IPS-11a (cell line): ENCODE data around the gene CCL21.

Experiments
- H3K4me3 ChIP-seq: one replicate; pipeline ENCODE4 v1.5.1; 2013; ENCODE audit warnings: low read depth, low read length, control low read depth

Gene CCL21

GRCh38 chr9:34675048-34675714, 34.8 kb downstream of the CCL21 start:
- H3K4me3 ChIP-seq = no peak overlapping the region

- H3K4me3 ChIP-seq = no peak overlapping the region
Measured at GRCh38 chr9:34674440-34674839, 35.5 kb downstream of the CCL21 start.

GRCh38 chr9:34671307-34671706, 38.6 kb downstream of the CCL21 start:
- H3K4me3 ChIP-seq = no peak overlapping the region

- no peak overlapping the region for H3K4me3 ChIP-seq
Measured at GRCh38 chr9:34669809-34670562, 40.0 kb downstream of the CCL21 start.

DNA sequence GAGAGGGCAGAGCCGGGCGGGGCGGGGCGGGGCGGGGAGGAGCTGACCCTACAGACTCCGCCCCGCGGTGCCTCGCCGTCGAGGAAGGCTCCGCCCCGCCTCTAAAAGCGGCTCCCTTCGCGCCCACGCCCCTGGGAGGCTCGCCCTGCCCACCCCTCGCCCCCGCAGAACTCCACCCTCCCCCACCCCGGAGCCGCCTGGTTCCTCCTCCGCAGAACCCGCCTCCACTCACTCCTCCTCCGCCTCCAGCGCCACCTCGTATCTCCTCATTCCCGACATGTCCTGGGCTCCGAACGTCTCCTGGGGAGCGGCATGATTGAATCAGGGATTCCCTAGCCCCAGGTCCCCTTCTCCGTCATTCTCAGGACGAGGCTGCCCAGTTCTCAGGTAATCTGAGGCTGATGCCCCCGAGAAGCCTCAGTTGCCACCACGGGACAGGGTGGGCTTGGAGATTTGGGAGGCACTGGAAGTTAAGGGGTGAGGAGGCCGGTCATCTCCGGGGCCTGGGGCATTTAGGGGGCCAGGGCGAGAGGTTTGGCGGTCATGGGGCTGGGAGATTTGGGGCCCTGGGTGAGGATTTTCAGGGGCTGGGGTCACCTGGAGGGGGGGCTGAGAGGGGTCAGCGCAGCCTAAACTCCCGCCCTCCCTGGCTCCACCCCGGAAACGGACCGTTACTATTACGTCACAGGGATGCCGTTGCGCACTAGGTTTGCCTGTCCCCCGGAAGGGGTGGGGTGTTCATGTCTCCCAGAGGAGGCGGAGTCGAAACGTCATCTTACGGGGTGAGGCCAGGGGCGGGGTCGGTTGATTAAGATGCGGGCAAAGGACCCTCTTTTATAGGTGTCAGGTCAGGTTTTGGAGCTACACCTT, 44.3 kb downstream of the CCL21 start:
- peak overlapping the region; percentile 76 for H3K4me3 ChIP-seq

DNA sequence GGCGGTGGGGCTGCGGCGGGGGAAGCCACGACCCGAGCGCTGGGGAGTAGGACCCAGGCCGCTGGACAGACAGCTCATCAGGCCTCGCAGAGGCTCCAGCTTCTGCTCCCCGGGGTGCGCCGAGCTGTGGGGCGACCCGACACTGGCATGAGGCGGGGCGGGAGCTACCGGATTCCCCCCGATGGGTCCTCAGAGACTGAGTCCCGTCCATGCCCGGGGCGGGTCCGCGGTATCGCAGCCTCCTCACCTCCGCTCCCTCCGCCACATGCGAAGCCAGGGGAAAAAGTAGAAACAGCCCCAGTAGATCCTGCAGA, 44.9 kb downstream of the CCL21 start:
- H3K4me3 ChIP-seq = peak overlapping the region; percentile 58

DNA sequence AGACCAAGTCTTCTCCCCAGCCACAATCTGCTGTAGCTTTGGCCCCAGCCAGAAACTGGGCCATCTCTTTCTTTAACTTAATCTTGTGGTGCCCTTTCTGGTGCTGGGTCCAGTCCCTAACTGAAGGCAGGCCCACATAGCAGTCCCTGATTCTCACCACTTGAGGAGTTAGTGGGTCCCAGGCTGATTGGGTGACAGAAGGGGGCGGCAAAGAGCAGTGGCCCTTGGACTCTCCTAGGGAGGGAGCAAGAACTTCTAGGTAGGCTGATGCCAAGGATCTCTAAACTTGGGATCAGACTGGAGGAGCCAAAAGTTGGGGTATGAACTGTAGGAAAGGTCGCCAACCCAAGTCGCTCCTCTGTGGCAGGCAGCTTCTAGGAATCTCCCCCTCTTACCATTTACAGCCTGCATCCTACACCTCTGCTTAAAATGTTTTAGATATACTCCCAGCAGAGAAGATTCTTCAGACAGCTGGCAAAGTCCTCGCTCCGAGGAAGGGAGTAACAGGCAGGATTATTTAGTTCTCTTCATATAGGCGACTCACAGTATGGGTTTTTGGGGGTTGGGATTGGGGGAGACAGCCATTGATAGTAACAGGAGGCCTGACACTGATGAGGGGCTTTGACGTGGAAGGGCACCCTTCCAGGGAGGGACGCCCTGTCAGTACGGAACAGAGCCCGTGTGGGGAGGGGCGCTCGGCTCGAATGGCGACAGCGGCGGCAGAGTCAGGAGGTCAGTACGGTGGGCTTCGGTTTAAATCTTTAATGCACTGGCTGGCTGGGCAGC, 45.5 kb downstream of the CCL21 start:
- peak overlapping the region; percentile 58 for H3K4me3 ChIP-seq

DNA sequence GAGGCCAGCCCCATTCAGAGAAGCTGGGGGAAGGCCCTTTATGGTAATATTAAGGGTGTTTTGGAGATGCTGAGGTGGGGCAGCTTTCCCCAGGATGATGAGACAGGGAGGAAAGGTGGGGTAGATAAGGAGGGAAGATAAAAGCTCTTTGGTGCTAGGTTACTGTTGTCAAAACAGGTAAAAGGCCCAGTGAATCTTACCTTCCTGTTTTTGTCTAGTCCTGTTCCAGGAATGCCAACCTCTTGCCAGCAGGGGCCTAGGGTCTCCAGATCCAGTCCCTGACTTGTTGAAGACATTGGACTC, 46.7 kb downstream of the CCL21 start:
- no peak overlapping the region for H3K4me3 ChIP-seq

DNA sequence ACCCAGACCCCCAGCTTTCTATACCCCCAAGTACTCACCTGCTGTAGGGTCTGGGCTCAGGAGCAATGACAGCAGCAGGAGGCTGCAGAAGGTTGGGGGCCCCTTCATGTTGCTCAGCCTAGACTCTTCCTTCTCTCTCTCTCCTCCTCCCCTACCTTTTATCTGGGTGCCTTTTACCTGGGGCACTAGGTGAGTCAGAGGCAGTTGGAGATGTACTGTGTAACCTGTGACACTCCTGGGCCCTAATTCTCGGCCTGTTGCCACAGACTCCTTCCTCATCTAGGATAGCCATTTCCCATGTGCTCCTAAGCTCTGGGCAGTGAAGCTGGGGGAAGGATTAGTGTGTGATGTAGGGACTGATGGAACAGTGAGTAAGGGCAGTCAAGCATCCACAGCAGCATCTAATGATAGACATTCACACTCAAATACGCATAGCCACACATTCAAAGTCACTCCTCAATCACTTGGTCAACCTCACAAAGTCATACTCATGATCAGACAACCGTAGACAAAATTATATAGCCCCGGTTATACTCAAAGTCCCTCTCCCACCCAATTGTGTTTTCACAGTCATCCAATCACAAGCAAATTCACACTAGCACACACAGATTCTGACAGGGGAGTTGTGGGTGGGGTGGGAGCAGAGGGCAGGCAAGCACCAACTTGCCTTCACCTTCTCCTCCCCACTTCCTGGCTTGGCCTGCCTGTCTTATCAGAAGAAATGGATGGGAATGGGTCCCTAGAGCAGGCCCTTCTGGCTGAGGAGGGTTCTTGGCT, 47.2 kb downstream of the CCL21 start, which contains the start of gene CCL27:
CCL27 (minus strand) TSS at position 132 of the 777 bp plus-strand sequence; CDS start at position 108, 24 bp downstream.
- H3K4me3 ChIP-seq = no peak within 1 kb of the TSS

GRCh38 chr9:34659592-34660253, 50.2 kb downstream of the CCL21 start:
- no peak overlapping the region for H3K4me3 ChIP-seq
